Globus pallidus (tissue), 1 donor: ENCODE results near the gene TANGO2.

Experiments used
- DNase-seq: peaks from one replicate; pipeline ENCODE4 v3.0.0-alpha.2; 2015; ENCODE audit warnings: low spot score

The TANGO2 gene

GRCh38 chr22:20108757-20109230 lies 87.9 kb downstream of the TANGO2 start:
- DNase-seq = no peak

- DNase-seq = no peak
These were observed 88.8 kb downstream of the TANGO2 start for GRCh38 chr22:20109411-20110358.

- no peak for DNase-seq
These were observed 89.6 kb downstream of the TANGO2 start for GRCh38 chr22:20110359-20110985.

- no peak for DNase-seq
These were observed 90.3 kb downstream of the TANGO2 start for GRCh38 chr22:20111045-20111688.

- no peak for DNase-seq
These were observed 91.0 kb downstream of the TANGO2 start for GRCh38 chr22:20111689-20112622.

GRCh38 chr22:20112623-20113511 lies 92.0 kb downstream of the TANGO2 start:
- no peak for DNase-seq

- DNase-seq = no peak
These were observed 92.8 kb downstream of the TANGO2 start for GRCh38 chr22:20113551-20114310.

GRCh38 chr22:20114506-20115475 lies 93.9 kb downstream of the TANGO2 start:
- no peak for DNase-seq

- no peak for DNase-seq
These were observed 94.9 kb downstream of the TANGO2 start, which contains the start of gene RANBP1 for GRCh38 chr22:20115691-20116375. TSS of gene RANBP1 (plus strand) at chr22:20116104. CDS start at chr22:20116185, 81 bp downstream.

GRCh38 chr22:20116376-20116950 lies 95.6 kb downstream of the TANGO2 start:
- DNase-seq = no peak
